Measurements from ENCODE around the gene SMIM31.

DNA sequence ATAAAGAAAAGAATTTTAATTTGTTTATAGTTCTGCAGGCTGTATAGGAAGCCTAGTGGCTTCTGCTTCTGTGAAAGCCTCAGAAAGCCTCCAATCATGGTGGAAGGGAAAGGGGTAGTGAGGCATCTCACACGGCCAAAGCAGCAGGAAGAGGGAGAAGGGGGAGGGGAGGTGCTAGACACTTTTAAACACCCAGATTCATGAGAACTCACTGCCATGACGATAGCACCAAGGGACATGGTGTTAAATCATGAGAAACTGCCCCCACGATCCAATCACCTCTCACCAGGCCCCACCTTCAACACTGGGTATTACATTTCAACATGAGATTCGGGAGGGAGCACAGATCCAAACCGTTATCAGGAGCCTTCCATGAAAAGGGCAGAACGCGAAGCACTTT, 18.1 kb downstream of the SMIM31 start:
- TF ChIP-seq, protein P1, sequence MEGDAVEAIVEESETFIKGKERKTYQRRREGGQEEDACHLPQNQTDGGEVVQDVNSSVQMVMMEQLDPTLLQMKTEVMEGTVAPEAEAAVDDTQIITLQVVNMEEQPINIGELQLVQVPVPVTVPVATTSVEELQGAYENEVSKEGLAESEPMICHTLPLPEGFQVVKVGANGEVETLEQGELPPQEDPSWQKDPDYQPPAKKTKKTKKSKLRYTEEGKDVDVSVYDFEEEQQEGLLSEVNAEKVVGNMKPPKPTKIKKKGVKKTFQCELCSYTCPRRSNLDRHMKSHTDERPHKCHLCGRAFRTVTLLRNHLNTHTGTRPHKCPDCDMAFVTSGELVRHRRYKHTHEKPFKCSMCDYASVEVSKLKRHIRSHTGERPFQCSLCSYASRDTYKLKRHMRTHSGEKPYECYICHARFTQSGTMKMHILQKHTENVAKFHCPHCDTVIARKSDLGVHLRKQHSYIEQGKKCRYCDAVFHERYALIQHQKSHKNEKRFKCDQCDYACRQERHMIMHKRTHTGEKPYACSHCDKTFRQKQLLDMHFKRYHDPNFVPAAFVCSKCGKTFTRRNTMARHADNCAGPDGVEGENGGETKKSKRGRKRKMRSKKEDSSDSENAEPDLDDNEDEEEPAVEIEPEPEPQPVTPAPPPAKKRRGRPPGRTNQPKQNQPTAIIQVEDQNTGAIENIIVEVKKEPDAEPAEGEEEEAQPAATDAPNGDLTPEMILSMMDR (IDR thresholded peaks at IDR 0.05): no peak
- no peak for TF ChIP-seq ZFX (IDR thresholded peaks at IDR 0.05; ENCODE audit: borderline replicate concordance)
